GM23248 (cell line): Measurements from ENCODE around the gene VDAC1. TPM values are rescaled to one million over a fixed set of nuclear protein-coding genes. Genes with fewer than 3 reads are reported as not detected.

Experiments
- DNase-seq: peaks from one replicate; pipeline ENCODE4 v3.0.0-alpha.2; 2015
- H2AFZ ChIP-seq: fragments of 200-600 bp; sonication (generic); 2 replicates; pipeline ENCODE4 v1.6.1; 2016; ENCODE audit warnings: antibody characterized with exemption
- H3F3A ChIP-seq: fragments of 200-600 bp; sonication (generic); 2 replicates; pipeline ENCODE4 v1.6.1; 2016; ENCODE audit warnings: mild to moderate bottlenecking, antibody characterized with exemption, mixed run types; ENCODE audit not compliant: insufficient read depth
- H3K27ac ChIP-seq: fragments of 200-600 bp; sonication (generic); 2 replicates; pipeline ENCODE4 v1.5.1; 2016; ENCODE audit warnings: mild to moderate bottlenecking
- H3K27me3 ChIP-seq: fragments of 200-600 bp; sonication (generic); replicated peaks from 2 replicates; pipeline ENCODE4 v1.6.1; 2016; ENCODE audit warnings: mild to moderate bottlenecking; ENCODE audit not compliant: insufficient read depth
- H3K36me3 ChIP-seq: fragments of 200-600 bp; sonication (generic); 2 replicates; pipeline ENCODE4 v1.6.1; 2016; ENCODE audit warnings: low read depth, mild to moderate bottlenecking
- H3K4me1 ChIP-seq: fragments of 200-600 bp; sonication (generic); 2 replicates; pipeline ENCODE4 v1.6.1; 2016; ENCODE audit warnings: mild to moderate bottlenecking; ENCODE audit not compliant: insufficient read depth
- H3K4me2 ChIP-seq: fragments of 200-600 bp; sonication (generic); one replicate; pipeline ENCODE4 v1.6.1; 2016; ENCODE audit warnings: mild to moderate bottlenecking; ENCODE audit not compliant: unreplicated experiment
- H3K4me3 ChIP-seq: fragments of 200-600 bp; sonication (generic); 2 replicates; pipeline ENCODE4 v1.5.1; 2016; ENCODE audit warnings: mild to moderate bottlenecking
- H3K79me2 ChIP-seq: fragments of 200-600 bp; sonication (generic); 2 replicates; pipeline ENCODE4 v1.6.1; 2016; ENCODE audit warnings: mild to moderate bottlenecking; ENCODE audit not compliant: insufficient read depth
- H3K9ac ChIP-seq: fragments of 200-600 bp; sonication (generic); 2 replicates; pipeline ENCODE4 v1.6.1; 2016; ENCODE audit warnings: mild to moderate bottlenecking
- H3K9me2 ChIP-seq: fragments of 200-600 bp; sonication (generic); 2 replicates; pipeline ENCODE4 v1.6.1; 2016; ENCODE audit warnings: mixed run types, mild to moderate bottlenecking, moderate library complexity; ENCODE audit not compliant: insufficient read depth
- H3K9me3 ChIP-seq: fragments of 200-600 bp; sonication (generic); one replicate; pipeline ENCODE4 v1.6.1; 2017; ENCODE audit warnings: low read depth
- H4K20me1 ChIP-seq: fragments of 200-600 bp; sonication (generic); 2 replicates; pipeline ENCODE4 v1.6.0; 2016; ENCODE audit not compliant: insufficient read depth
- EZH2 ChIP-seq: fragments of 200-600 bp; sonication (generic); IDR thresholded peaks from 2 replicates; pipeline ENCODE4 v1.6.1; 2018; ENCODE audit warnings: antibody characterized with exemption, mild to moderate bottlenecking; ENCODE audit not compliant: insufficient read depth, poor library complexity, severe bottlenecking
- EZH2phosphoT487 ChIP-seq: fragments of 200-600 bp; sonication (generic); IDR thresholded peaks from 2 replicates; pipeline ENCODE4 v1.6.1; 2018; ENCODE audit warnings: antibody characterized with exemption, moderate library complexity, mild to moderate bottlenecking, low read depth; ENCODE audit not compliant: insufficient read depth
- WGBS, 2 experiments: methylation state at CpG; one replicate each; pipeline ENCODE4 v1.1.6; 2015 to 2017; ENCODE audit warnings: low lambda C conversion rate in 2 of 2, low coverage in 1 of 2; ENCODE audit errors: missing lambda C conversion rate in 2 of 2; 5-methylcytosine and 5-hydroxymethylcytosine counted together
- in situ Hi-C: fragments of 300-500 bp; cut with MboI; formaldehyde crosslinking; loops from 2 replicates; pipeline ENCODE4 v1.15.0; 2020
- polyA plus RNA-seq: library from polyadenylated mRNA; unstranded; fragments of >200 nt; fragmentation: Nextera tagmentation; extraction: Ambion mirVana; gene quantifications from 2 replicates; pipeline ENCODE4 v1.2.1, GENCODE V29; 2016
- total RNA-seq: library from RNA; depleted of rRNA; stranded (reverse); fragments of >200 nt; shearing (Covaris generic); gene quantifications from 2 replicates; pipeline ENCODE4 v1.2.3, GENCODE V29; 2014

VDAC1 gene
- total and polyA plus RNA-seq, 2 experiments from 2014 or later = 318 to 329 TPM

GRCh38 chr5:133927300-133928180 lies 77.2 kb downstream of the VDAC1 start:
- Histone ChIP-seq H3K36me3 (no peaks in the 10 kb centered on the region), H4K20me1 (no peaks in the 10 kb centered on the region), H3K27ac (no peak overlapping the region), H3K9ac (no peak overlapping the region), H3K79me2 (no peaks in the 10 kb centered on the region), H2AFZ (no peak overlapping the region), H3K27me3 (no peaks in the 10 kb centered on the region; the same call in none of the 2 replicates), H3F3A (no peaks in the 10 kb centered on the region), H3K9me3 (no peaks in the 10 kb centered on the region), H3K9me2 (no peaks in the 10 kb centered on the region), H3K4me3 (no peak overlapping the region), H3K4me2 (no peak overlapping the region), H3K4me1 (peaks cover 6% of the 10 kb centered on the region; the same call in 1 of the 2 replicates)
- 87 to 88% methylated on average over 13 of the region's 13 CpGs for WGBS, 2 experiments
- no peak for DNase-seq
- in situ Hi-C loops = loop anchor here (25.0 kb wide), 1 partner anchor 815 kb away; no protein-coding TSS in a partner anchor
- TF ChIP-seq EZH2 (no peak), EZH2phosphoT487 (no peak)

- TF ChIP-seq EZH2phosphoT487 (no peak), EZH2 (no peak)
- no peak overlapping the region for H2AFZ ChIP-seq
- H3K9me3 ChIP-seq = no peaks in the 10 kb centered on the region
- H3K4me1 ChIP-seq = peaks cover 6% of the 10 kb centered on the region; the same call in 1 of the 2 replicates
- H3F3A ChIP-seq = no peaks in the 10 kb centered on the region
- no peaks in the 10 kb centered on the region; the same call in none of the 2 replicates for H3K27me3 ChIP-seq
- H3K36me3 ChIP-seq = no peaks in the 10 kb centered on the region
- H3K9ac ChIP-seq = no peak overlapping the region
- no peak overlapping the region for H3K4me2 ChIP-seq
- no peaks in the 10 kb centered on the region for H3K9me2 ChIP-seq
- H3K4me3 ChIP-seq = no peak overlapping the region
- DNase-seq = no peak
- H4K20me1 ChIP-seq = no peaks in the 10 kb centered on the region
- H3K27ac ChIP-seq = no peak overlapping the region
- 48 to 51% methylated on average over 17 of the region's 17 CpGs for WGBS, 2 experiments
- H3K79me2 ChIP-seq = no peaks in the 10 kb centered on the region
- in situ Hi-C loops = loop anchor here (25.0 kb wide), 1 partner anchor 814 kb away; no protein-coding TSS in a partner anchor
These were observed 78.1 kb downstream of the VDAC1 start for GRCh38 chr5:133926489-133927299.

- Histone ChIP-seq H3K9me2 (no peaks in the 10 kb centered on the region), H3F3A (no peaks in the 10 kb centered on the region), H2AFZ (no peak overlapping the region), H3K4me3 (no peak overlapping the region), H3K27ac (no peak overlapping the region), H3K9me3 (no peaks in the 10 kb centered on the region), H3K27me3 (no peaks in the 10 kb centered on the region; the same call in none of the 2 replicates), H3K4me2 (no peak overlapping the region), H3K4me1 (peaks cover 6% of the 10 kb centered on the region; the same call in 1 of the 2 replicates), H3K79me2 (no peaks in the 10 kb centered on the region), H3K36me3 (no peaks in the 10 kb centered on the region), H3K9ac (no peak overlapping the region), H4K20me1 (no peaks in the 10 kb centered on the region)
- in situ Hi-C loops = loop anchor here (25.0 kb wide), 1 partner anchor 814 kb away; no protein-coding TSS in a partner anchor
- 76 to 78% methylated on average over 12 of the region's 12 CpGs for WGBS, 2 experiments
- TF ChIP-seq EZH2phosphoT487 (no peak), EZH2 (no peak)
- no peak for DNase-seq
These were observed 78.8 kb downstream of the VDAC1 start for GRCh38 chr5:133925866-133926488.

- no peak overlapping the region for H3K4me3 ChIP-seq
- no peak overlapping the region for H3K9ac ChIP-seq
- H3K79me2 ChIP-seq = no peaks in the 10 kb centered on the region
- in situ Hi-C loops = loop anchor here (25.0 kb wide), 1 partner anchor 813 kb away; no protein-coding TSS in a partner anchor
- H3K4me2 ChIP-seq = no peak overlapping the region
- TF ChIP-seq EZH2phosphoT487 (no peak), EZH2 (no peak)
- no peaks in the 10 kb centered on the region for H3K9me3 ChIP-seq
- H3K27ac ChIP-seq = no peak overlapping the region
- H3K36me3 ChIP-seq = no peaks in the 10 kb centered on the region
- no peak for DNase-seq
- H2AFZ ChIP-seq = no peak overlapping the region
- H3K27me3 ChIP-seq = no peaks in the 10 kb centered on the region; the same call in none of the 2 replicates
- H4K20me1 ChIP-seq = no peaks in the 10 kb centered on the region
- 77 to 86% methylated on average over 3 of the region's 3 CpGs for WGBS, 2 experiments
- H3F3A ChIP-seq = no peaks in the 10 kb centered on the region
- peaks cover 6% of the 10 kb centered on the region; the same call in 1 of the 2 replicates for H3K4me1 ChIP-seq
- H3K9me2 ChIP-seq = no peaks in the 10 kb centered on the region
These were observed 79.5 kb downstream of the VDAC1 start for GRCh38 chr5:133925269-133925668.
